HG03460 (cell line): ENCODE data around the gene FGD4.
"Not testable (repeated sequence)": the region's sequence is repeated elsewhere in the genome, so short reads cannot be mapped to it uniquely, and the experiment has no call there.

ENCODE experiments used
- ATAC-seq: cut with Tn5 transposase; IDR thresholded peaks from one replicate; pipeline ENCODE4 v1.9.1; 2021; ENCODE audit not compliant: unreplicated experiment

Gene FGD4

DNA sequence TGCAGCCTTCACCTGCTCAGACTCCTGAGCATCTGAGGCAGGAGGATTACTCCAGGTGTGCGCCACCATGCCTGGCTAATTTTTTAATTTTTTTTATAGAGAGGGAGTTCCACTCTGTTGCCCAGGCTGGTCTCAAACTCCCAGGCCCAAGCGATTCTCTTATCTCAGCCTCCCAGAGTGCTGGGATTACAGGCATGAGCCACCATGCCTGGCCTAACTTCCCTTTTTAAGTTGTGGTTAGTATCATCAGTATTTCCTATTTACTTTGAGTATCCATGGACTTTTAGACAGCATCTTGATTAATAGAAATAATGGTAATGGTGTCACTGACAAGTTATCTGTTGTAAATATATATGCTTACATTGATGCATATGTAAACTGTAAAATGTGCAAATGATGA, 116.9 kb downstream of the FGD4 start:
- ATAC-seq, result no peak

DNA sequence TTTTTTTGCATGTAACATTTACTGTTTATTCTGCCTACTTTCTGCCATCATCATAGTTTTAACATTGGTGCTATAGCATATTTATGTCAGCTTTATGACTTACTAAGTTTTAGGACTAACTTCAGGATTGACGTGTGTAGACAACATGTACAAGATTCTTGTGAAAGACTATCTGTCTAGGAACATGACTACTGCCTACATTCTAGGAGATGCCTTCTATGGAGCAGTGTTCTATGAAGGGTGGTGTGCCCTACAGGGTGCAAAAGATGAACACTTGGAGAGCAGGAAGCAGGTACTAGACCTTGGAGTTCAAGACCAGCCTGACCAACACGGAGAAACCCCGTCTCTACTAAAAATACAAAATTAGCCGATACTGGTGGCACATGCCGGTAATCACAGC, 118.6 kb downstream of the FGD4 start:
- no peak for ATAC-seq

DNA sequence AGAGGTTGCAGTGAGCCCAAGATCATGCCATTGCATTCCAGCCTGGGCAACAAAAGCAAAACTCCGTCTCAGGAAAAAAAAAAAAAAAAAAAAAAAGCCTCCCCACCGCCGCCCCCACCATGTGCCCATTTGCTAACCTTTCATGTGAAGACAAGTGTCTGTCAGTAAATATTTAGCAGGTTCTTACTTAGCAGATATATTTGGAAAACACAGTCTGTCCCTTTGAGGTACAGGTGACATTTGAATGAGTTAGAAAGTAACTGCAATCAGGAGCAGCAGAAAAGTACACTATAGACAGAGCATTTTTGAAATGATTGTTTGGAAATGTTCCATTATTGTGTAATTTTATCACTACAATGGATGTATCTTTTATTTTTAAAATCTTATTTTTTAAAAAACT, 119.7 kb downstream of the FGD4 start:
- no peak for ATAC-seq

DNA sequence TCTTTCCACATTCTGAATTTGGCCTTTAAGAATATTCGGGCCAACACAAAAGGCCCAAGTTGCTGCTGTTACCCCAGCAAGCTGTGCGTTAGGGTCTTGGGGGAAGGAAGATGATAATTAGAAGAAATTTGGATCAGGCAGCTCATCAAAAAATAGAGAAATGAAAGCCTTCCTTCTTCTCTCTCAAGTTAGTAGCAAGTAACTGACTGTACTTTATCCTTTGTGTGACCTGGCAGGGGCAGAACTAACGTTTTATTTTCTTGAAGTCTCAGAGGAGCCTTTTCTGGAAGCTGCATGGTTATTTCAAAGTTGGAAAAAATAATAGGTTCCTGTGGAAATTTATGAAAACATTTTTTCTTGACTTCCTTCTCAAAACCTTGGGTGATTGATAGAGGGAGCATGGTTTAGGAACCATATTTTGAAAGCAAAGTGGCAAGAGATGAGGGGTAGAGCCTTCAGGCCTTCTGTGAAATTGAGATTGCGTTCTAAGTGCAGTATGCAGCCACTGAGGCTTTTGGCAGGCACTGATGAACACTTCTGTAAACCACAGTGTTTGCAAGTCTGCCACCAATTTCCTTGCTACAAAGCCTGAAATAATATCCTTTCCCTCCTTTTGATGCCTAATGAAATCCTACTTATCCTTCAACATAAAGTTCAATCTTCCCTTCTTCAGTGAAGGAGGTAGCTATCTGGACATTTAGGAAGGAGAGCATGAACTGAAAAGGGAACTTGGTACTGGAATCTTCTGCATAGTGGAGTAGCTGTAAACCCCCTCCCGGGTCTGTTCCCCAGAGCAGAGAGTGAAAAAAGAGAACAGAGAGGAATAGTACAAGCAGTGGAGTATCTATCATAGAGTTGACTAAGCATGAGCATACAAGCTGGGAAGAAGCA, 123.2 kb downstream of the FGD4 start:
- peak; percentile 85 for ATAC-seq

DNA sequence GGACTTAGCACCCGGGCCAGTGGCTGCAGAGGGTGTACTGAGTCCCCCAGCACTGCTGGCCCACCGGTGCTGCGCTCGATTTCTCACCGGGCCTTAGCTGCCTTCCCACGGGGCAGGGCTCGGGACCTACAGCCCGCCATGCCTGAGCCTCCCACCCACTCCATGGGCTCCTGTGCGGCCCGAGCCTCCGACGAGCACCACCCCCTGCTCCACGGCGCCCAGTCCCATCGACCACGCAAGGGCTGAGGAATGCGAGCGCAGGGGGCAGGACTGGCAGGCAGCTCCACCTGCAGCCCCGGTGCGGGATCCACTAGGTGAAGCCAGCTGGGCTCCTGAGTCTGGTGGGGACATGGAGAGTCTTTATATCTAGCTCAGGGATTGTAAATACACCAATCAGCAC, 126.4 kb downstream of the FGD4 start:
- ATAC-seq, result not testable (repeated sequence)

- not testable (repeated sequence) for ATAC-seq
Measured at GRCh38 chr12:32526343-32526742, 127.0 kb downstream of the FGD4 start.

- no peak for ATAC-seq
Measured at GRCh38 chr12:32532422-32532821, 133.1 kb downstream of the FGD4 start.

DNA sequence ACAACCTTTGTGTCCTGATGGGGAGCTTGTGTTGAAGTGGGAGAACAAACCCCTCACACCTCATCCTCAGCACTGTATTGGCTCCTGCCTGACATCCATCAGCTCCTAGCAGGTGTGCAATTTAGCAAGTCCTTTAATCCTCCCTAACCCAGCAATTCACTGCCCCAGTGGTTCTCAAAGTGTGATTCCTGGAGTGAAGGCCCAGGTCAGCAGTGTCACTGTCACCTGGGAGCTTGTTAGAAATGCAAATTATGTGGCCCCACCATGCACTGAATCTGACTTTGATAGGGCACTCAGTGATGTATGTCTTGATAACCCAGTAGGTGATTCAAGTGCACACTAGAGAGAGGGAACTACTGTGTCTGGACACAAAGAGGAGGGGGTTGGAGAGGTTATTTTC, 133.6 kb downstream of the FGD4 start:
- ATAC-seq, result no peak

DNA sequence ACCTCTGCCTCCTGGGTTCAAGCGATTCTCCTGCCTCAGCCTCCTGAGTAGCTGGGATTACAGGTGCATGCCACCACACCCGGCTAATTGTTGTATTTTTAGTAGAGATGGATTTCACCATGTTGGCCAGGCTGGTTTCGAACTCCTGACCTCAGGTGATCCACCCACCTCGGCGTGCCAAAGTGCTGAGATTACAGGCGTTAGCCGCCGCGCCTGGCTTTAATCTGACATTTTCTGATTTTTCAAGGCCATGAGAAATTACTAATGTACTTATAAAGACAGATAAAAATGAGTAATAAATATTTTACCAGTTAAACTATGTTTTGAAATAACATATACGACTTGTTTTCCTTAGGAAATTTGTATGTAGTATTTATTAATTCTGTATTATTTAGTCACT, 134.1 kb downstream of the FGD4 start:
- ATAC-seq, result not testable (repeated sequence)

DNA sequence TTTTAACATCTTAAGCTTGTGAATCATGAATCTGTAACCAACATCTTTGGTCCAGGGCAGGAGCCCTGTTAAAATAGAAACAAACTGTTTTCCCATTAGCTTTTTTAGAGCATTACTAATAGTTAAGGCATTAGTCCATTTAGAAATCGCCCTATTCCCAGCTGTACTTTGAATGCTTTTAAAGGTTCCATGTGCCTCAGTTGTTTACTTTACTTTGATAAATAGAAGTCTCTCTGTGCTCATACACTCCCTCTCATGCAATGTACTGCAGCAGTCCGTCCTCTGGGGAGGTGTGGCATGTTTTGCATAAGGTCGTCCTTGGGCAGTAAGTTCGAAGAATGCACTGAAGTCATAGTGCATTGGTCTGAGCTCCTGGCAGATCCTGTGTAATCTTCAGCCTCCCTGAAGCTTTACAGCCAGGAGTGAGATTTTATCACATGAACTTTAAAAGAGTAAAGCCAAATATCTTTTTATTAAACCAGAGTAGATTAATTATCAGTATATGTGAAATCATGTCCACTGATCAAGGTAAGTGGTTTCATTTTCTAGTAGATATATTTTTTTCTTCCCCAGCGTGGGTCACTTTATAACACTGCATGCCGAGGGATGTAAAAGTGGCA, 134.7 kb downstream of the FGD4 start:
- ATAC-seq, result peak; percentile 71

DNA sequence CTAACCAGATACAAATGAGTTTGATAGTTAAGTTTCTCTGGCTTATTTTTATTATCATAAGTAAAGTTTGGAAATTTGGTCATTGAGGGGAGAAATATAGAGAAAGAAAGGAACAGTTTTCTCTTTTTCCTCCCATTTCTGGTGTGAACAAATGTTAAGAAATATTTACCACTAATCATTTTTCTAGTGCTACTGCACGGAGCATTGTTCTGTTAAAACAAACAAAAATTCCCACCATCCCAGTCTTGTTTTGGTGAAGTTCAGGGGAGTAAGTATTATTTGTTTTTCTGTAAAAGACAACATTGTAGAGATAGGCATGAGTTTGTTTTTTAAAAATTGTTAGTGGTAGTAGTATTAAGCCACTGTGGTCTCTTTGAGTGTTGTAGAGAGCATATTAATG, 135.3 kb downstream of the FGD4 start:
- ATAC-seq, result no peak

- ATAC-seq, result peak; percentile 60
Measured at GRCh38 chr12:32535288-32535999, 136.1 kb downstream of the FGD4 start.

DNA sequence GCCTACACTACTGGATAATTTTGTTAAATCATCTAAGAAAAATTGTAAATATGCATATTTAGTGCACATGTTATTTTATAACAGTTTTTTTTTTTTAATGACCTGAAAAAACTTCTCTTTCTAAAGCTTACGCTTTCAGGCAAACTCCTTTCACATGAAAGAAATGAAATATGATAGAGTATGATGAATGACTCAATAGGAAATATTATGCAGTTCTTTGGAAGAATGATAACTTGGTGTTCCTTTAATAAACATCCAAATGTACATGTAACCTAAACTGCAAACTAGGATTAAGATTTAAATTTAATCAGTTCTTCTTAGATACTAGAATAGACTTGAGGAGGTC, 136.6 kb downstream of the FGD4 start:
- ATAC-seq, result no peak

DNA sequence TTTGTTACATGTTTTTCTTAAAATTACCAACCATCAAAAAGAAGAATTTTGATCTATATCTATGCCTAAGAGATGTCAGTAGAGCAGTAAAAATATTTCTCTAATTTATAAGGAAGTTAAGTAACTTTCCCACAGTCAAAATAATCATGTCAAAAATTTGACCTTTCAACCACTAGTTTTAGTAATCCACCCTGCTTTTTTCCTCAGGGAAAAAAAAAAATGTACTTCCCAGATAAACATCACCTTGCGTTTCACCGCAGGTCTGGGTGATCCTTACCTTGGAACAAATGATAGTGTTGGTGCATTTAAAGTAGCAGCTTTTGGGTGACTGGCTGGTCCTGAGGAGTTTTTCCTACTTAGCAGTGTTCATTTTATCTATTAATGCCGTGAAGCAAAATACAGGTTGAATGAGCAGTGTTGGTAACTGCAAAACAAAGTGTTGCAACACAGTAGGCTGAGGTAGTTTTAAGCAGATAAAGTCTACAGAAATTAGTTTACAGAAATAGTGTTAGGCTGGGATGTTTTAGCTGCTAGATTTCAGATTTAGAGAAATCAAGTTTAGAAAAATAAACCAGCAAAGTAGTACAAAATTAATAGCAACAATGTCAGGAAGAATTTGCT, 142.5 kb downstream of the FGD4 start:
- no peak for ATAC-seq

- no peak for ATAC-seq
Measured at GRCh38 chr12:32542428-32543229, 143.3 kb downstream of the FGD4 start.

DNA sequence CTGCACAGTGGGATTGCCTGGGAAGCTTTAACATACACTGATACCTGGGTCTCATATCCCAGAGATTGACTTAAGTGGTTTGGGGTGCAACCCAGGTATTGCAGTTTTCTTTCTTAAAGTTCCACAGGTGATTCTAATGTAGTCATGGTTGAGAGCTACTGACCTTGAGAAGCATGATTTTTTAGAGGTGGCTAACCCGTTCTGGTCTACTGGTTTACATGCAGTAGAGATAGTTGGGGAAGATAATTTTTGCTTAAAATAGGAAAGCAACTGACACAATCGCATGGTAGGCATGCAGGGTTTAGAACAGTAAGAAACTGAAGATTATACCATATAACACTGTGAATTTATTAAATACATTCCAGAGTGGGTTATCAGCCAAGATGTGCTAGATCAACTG, 145.5 kb downstream of the FGD4 start:
- ATAC-seq, result no peak

DNA sequence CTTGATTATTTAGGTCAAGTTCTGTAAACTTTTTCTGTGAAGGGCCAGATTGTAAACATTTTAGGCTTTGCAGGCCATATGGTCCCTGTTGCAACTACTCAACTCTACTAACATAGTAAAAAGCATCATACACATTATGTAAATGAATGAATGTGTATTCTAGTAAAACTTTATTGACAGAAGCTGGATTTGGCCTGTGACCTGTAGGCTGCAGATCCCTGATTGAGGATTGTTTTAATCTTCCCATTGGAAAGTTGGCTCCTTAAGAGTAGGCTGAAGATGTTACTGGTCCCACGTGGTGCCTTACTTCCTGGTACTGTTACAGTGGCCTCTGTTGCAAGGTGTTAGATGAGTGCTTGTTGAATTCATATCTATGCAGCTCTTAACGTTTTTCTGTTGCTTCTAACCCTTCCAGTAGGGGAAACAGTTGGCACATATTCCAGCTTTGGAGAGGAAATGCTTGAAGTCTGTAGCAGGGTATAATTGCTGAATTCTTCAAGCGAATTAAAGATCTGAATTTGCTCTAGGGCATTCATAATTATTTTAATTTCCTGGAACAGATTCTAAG, 146.1 kb downstream of the FGD4 start:
- ATAC-seq, result no peak

DNA sequence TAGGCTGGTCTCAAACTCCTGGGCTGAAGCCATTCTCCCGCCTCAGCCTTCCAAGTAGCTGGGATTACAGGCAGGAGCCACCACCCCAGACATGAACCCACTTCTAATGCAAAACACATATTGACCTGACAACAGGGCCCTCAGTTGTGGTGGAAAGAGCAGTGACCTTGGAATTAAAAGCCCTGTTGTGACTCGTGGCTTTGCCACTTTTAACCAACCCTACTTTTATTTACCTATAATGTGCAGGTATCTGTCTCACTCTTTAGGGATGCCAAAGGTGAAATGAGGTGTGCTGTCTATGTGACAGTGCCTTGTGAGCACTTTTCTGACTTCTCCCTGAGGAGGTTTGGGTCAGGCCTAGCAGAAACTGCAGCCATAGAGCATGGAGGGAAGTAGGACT, 146.9 kb downstream of the FGD4 start:
- no peak for ATAC-seq

DNA sequence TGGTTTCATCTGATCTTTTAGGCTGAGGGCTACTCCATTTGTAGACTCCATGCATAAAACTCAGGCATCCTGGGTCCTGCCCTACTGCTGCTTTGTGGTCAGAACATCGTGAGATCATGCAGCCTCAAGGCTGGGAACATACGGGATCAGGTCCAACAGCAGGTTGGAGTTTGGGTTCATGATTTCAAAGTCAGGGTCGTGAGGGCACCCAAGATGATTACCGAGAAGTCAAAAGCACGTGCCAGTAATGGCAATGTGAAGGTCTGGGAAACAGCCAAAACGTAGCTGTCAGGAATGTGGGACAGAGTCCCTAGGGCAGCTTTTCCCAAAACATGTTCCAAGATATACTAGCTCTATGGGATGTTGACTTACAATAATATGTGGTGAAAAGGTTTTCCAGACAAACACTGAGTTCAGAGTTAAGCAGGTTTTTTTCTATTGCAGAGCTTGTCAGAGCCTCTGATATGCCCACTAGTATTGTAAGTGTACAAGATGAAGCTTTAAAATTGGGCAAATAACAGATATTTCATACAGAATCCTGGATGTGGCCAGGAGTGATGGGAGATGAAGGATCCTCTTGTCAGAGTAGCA, 149.4 kb downstream of the FGD4 start:
- no peak for ATAC-seq

DNA sequence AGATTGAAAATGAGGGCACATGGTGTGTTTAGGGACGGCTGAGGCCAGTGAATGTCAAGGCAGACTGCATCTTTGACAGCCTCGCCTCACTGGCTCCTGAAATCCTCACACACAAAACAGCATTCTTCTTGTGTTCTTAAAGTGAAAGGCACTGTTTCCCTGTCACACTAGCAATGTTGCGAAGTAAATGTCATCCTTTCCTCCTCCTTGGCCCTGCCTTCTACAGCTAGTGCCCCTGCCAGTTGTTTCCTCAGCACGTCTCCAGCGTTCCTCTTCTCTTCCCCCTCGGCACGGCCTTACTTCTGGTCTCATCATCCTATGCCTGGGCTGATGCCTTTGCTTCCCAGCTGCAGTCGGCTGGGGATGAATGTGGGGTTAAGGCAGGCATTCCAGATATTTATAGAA, 150.3 kb downstream of the FGD4 start:
- ATAC-seq, result no peak
